Neural progenitor cell (in vitro differentiated cells): ENCODE results near the gene FAM3C.

Experiments
- EZH2 ChIP-seq: fragments of 200-600 bp; sonication (generic); IDR thresholded peaks from 2 replicates; pipeline ENCODE4 v1.6.1; 2017; ENCODE audit warnings: antibody characterized with exemption, mild to moderate bottlenecking, moderate library complexity
- EZH2phosphoT487 ChIP-seq: fragments of 200-600 bp; sonication (generic); IDR thresholded peaks from 2 replicates; pipeline ENCODE4 v1.6.1; 2017; ENCODE audit warnings: antibody characterized with exemption
- TF ChIP-seq, protein P1 (sequence below): fragments of 200-600 bp; sonication (generic); IDR thresholded peaks from 2 replicates; pipeline ENCODE4 v1.5.1; 2017; ENCODE audit warnings: antibody characterized with exemption, mild to moderate bottlenecking

- TF ChIP-seq, protein P1, sequence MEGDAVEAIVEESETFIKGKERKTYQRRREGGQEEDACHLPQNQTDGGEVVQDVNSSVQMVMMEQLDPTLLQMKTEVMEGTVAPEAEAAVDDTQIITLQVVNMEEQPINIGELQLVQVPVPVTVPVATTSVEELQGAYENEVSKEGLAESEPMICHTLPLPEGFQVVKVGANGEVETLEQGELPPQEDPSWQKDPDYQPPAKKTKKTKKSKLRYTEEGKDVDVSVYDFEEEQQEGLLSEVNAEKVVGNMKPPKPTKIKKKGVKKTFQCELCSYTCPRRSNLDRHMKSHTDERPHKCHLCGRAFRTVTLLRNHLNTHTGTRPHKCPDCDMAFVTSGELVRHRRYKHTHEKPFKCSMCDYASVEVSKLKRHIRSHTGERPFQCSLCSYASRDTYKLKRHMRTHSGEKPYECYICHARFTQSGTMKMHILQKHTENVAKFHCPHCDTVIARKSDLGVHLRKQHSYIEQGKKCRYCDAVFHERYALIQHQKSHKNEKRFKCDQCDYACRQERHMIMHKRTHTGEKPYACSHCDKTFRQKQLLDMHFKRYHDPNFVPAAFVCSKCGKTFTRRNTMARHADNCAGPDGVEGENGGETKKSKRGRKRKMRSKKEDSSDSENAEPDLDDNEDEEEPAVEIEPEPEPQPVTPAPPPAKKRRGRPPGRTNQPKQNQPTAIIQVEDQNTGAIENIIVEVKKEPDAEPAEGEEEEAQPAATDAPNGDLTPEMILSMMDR: no peak
- TF ChIP-seq EZH2 (no peak), EZH2phosphoT487 (no peak)
Observed at GRCh38 chr7:121429798-121430197, 33.7 kb upstream of the FAM3C start.
